AG04449 (cell line): ENCODE measurements around the gene MAML2.

Experiments used
- CTCF ChIA-PET: fragments of 350-600 bp; formaldehyde crosslinking; extraction: SDS; loops from one replicate; lab custom pipeline; 2021; ENCODE audit warnings: antibody characterized with exemption; lab: Yijun Ruan, JAX
- POLR2A ChIA-PET: fragments of 400-600, 350-600 bp; formaldehyde crosslinking; extraction: SDS; loops from one replicate; lab custom pipeline; 2020; ENCODE audit warnings: antibody characterized with exemption, inconsistent platforms; lab: Yijun Ruan, JAX
- DNase-seq: peaks from one replicate; pipeline ENCODE4 v3.0.0-alpha.2; 2010; ENCODE audit warnings: low read depth, low spot score
- H3K4me3 ChIP-seq: 2 replicates; pipeline ENCODE4 v1.5.1; 2011; ENCODE audit warnings: low read depth, mild to moderate bottlenecking, control low read depth, low read length
- CTCF ChIP-seq: IDR thresholded peaks from one replicate; pipeline ENCODE4 v1.5.1; 2011; ENCODE audit warnings: mild to moderate bottlenecking, moderate library complexity, low read length, control low read depth, inconsistent platforms; ENCODE audit not compliant: insufficient read depth; ENCODE audit errors: missing control alignments

MAML2 gene

GRCh38 chr11:96162816-96163499 lies 180.0 kb downstream of the MAML2 start:
- H3K4me3 ChIP-seq = no peak overlapping the region
- TF ChIP-seq CTCF = no peak
- no peak for DNase-seq
- POLR2A ChIA-PET = interaction anchor here (1.0 to 1.7 kb wide), 4 partner anchors 9 to 327 kb away, joined by 3 to 10 read pairs (median 4); partner anchors contain the start of gene MAML2
- CTCF ChIA-PET = interaction anchor here (0.7 to 3.3 kb wide), 9 partner anchors 11 to 235 kb away, joined by 3 to 12 read pairs (median 3); partner anchors contain the start of gene MAML2

- CTCF ChIA-PET = interaction anchor here (3.3 kb wide), 1 partner anchor 106 kb away, joined by 12 read pairs; no protein-coding TSS in a partner anchor
- H3K4me3 ChIP-seq = no peak overlapping the region
- no peak for DNase-seq
- no peak for TF ChIP-seq CTCF
- POLR2A ChIA-PET = no interaction called here
Observed at GRCh38 chr11:96161307-96162089, 181.5 kb downstream of the MAML2 start.

- DNase-seq = no peak
- POLR2A ChIA-PET = no interaction called here
- CTCF ChIA-PET = interaction anchor here (0.8 to 3.3 kb wide), 3 partner anchors 16 to 106 kb away, joined by 3 to 12 read pairs (median 3); no protein-coding TSS in a partner anchor
- no peak for TF ChIP-seq CTCF
- no peak overlapping the region for H3K4me3 ChIP-seq
Observed at GRCh38 chr11:96160732-96161306, 182.2 kb downstream of the MAML2 start.

GRCh38 chr11:96159968-96160367 lies 183.0 kb downstream of the MAML2 start:
- CTCF ChIA-PET = interaction anchor here (0.8 kb wide), 2 partner anchors 16 to 80 kb away, joined by 3 read pairs; no protein-coding TSS in a partner anchor
- POLR2A ChIA-PET = no interaction called here
- no peak overlapping the region for H3K4me3 ChIP-seq
- no peak for TF ChIP-seq CTCF
- DNase-seq = no peak

GRCh38 chr11:96158126-96158525 lies 184.9 kb downstream of the MAML2 start:
- ChIA-PET CTCF (interaction anchor here (0.8 to 1.3 kb wide), 2 partner anchors 15 to 42 kb away, joined by 3 read pairs; no protein-coding TSS in a partner anchor), POLR2A (no interaction called here)
- no peak overlapping the region for H3K4me3 ChIP-seq
- DNase-seq = no peak
- no peak for TF ChIP-seq CTCF
